B cell (primary cell): ENCODE results near the gene IL17RE. TPM values are rescaled to one million over a fixed set of nuclear protein-coding genes. Genes with fewer than 3 reads are reported as not detected.
"Not testable (repeated sequence)": the region's sequence is repeated elsewhere in the genome, so short reads cannot be mapped to it uniquely, and the experiment has no call there.

Experiments
- ATAC-seq: fragments of 200-7000 bp; cut with Tn5 transposase; one replicate; pipeline ENCODE4 v1.10.0; 2021; ENCODE audit warnings: low read depth, mild to moderate bottlenecking, moderate number of reproducible peaks, moderate library complexity
- CTCF ChIA-PET: fragments of 350-600 bp; sonication (Branson Sonifier 250); formaldehyde crosslinking; loops from one replicate; lab custom pipeline; 2021; ENCODE audit warnings: antibody characterized with exemption, inconsistent platforms; lab: Charles Lee
- POLR2A ChIA-PET: fragments of 350-600 bp; sonication (Branson Sonifier 250); formaldehyde crosslinking; loops from one replicate; lab custom pipeline; 2021; ENCODE audit warnings: antibody characterized with exemption; lab: Charles Lee
- DNase-seq: peaks from one replicate; pipeline ENCODE4 v3.0.0; 2013
- H2AFZ ChIP-seq: 2 replicates; pipeline ENCODE4 v1.6.1; 2012; ENCODE audit warnings: mild to moderate bottlenecking, low read depth, low read length; ENCODE audit not compliant: insufficient read depth, poor library complexity, severe bottlenecking
- H3K27ac ChIP-seq, 2 donors: 1 replicate in 1 of 2; 2 replicates in 1 of 2; pipeline ENCODE4 v1.5.1; 2012 to 2013; ENCODE audit warnings: low read length in 2 of 2, mild to moderate bottlenecking in 2 of 2, moderate library complexity in 1 of 2
- H3K27me3 ChIP-seq, 4 experiments: fragments of 200-600 bp in 1 of 4; sonication (generic) in 1 of 4; replicated peaks in 1 of 4; 1 replicate in 2 of 4; 2 replicates in 2 of 4; pipeline versions ENCODE4 v1.6.1 to v1.7.0; 2013 to 2016; ENCODE audit warnings: low read length in 3 of 4, mild to moderate bottlenecking in 2 of 4, mixed read lengths in 1 of 4, moderate library complexity in 1 of 4; ENCODE audit not compliant: insufficient read depth in 4 of 4, control insufficient read depth in 3 of 4; ENCODE audit errors: control extremely low read depth in 1 of 4
- H3K36me3 ChIP-seq, 2 experiments: replicated peaks in 1 of 2; 1 replicate in 1 of 2; 2 replicates in 1 of 2; pipeline versions ENCODE4 v1.6.1 to v1.7.1; 2013; ENCODE audit warnings: low read length in 1 of 2; ENCODE audit not compliant: insufficient read depth in 2 of 2, control insufficient read depth in 1 of 2; ENCODE audit errors: control extremely low read depth in 1 of 2, extremely low read depth in 1 of 2
- H3K4me1 ChIP-seq, 2 donors: fragments of 200-600 bp in 1 of 2; sonication (generic) in 1 of 2; 1 replicate in 1 of 2; 2 replicates in 1 of 2; pipeline versions ENCODE4 v1.5.1 to v1.6.1; 2013 to 2017; ENCODE audit warnings: low read length in 2 of 2; ENCODE audit not compliant: control insufficient read depth in 2 of 2, insufficient read depth in 2 of 2
- H3K4me2 ChIP-seq: replicated peaks from 2 replicates; pipeline ENCODE3; 2012; ENCODE audit warnings: mild to moderate bottlenecking, low read depth, low read length; ENCODE audit not compliant: poor library complexity, severe bottlenecking
- H3K4me3 ChIP-seq, 5 experiments: fragments of 200-600 bp in 1 of 5; sonication (generic) in 1 of 5; 1 replicate in 3 of 5; 2 replicates in 2 of 5; pipeline versions ENCODE4 v1.5.1 to v1.7.0; 2011 to 2016; ENCODE audit warnings: low read length in 4 of 5, mild to moderate bottlenecking in 4 of 5, low read depth in 2 of 5, control low read depth in 1 of 5, moderate library complexity in 1 of 5; ENCODE audit not compliant: insufficient read depth in 1 of 5; ENCODE audit errors: control extremely low read depth in 1 of 5, extremely low read depth in 1 of 5
- H3K79me2 ChIP-seq: fragments of 200-600 bp; sonication (generic); one replicate; pipeline ENCODE4 v1.6.0; 2016; ENCODE audit warnings: low read length; ENCODE audit not compliant: control insufficient read depth, insufficient read depth
- H3K9ac ChIP-seq: fragments of 200-600 bp; sonication (generic); 2 replicates; pipeline ENCODE4 v1.6.1; 2017; ENCODE audit warnings: mild to moderate bottlenecking, low read length, moderate library complexity
- H3K9me3 ChIP-seq, 3 donors: one replicate each; pipeline versions ENCODE4 v1.6.1 to v1.7.1; 2013; ENCODE audit warnings: low read length in 2 of 3; ENCODE audit not compliant: control insufficient read depth in 2 of 3, insufficient read depth in 1 of 3; ENCODE audit errors: control extremely low read depth in 1 of 3
- H4K20me1 ChIP-seq: 2 replicates; pipeline ENCODE4 v1.6.0; 2012; ENCODE audit warnings: mild to moderate bottlenecking, low read length; ENCODE audit not compliant: insufficient read depth, control insufficient read depth, poor library complexity, severe bottlenecking
- H3K27ac Mint-ChIP-seq: one replicate; pipeline ENCODE4 v1.8.0; 2021; ENCODE audit warnings: mixed read lengths
- H3K27me3 Mint-ChIP-seq: one replicate; pipeline ENCODE4 v1.8.0; 2021; ENCODE audit warnings: mixed read lengths
- H3K4me1 Mint-ChIP-seq: one replicate; pipeline ENCODE4 v1.8.0; 2021; ENCODE audit warnings: mixed read lengths
- H3K4me3 Mint-ChIP-seq: one replicate; pipeline ENCODE4 v1.8.0; 2021; ENCODE audit warnings: mixed read lengths
- H3K9me3 Mint-ChIP-seq: one replicate; pipeline ENCODE4 v1.8.0; 2022; ENCODE audit warnings: mixed read lengths; ENCODE audit not compliant: insufficient read depth
- CTCF ChIP-seq: fragments of 200-600 bp; IDR thresholded peaks from one replicate; pipeline ENCODE4 v1.8.0; 2022; ENCODE audit warnings: antibody characterized with exemption, mild to moderate bottlenecking
- EZH2 ChIP-seq: IDR thresholded peaks from 2 replicates; pipeline ENCODE4 v1.6.1; 2012; ENCODE audit warnings: borderline replicate concordance, low read depth, mild to moderate bottlenecking, moderate library complexity, low read length; ENCODE audit not compliant: insufficient read depth, poor library complexity, severe bottlenecking
- whole genome bisulfite sequencing: methylation state at CpG from one replicate; pipeline ENCODE4 v1.1.5; 2013; ENCODE audit warnings: missing lambda C conversion rate; ENCODE audit not compliant: insufficient coverage; 5-methylcytosine and 5-hydroxymethylcytosine counted together
- intact Hi-C: fragments of 100-400 bp; cut with micrococcal nuclease; formaldehyde crosslinking; loops from one replicate; pipeline ENCODE4 v1.10.0; 2022
- polyA minus RNA-seq: library from RNA; depleted of rRNA, polyadenylated mRNA; stranded (reverse); fragments of >200 nt; gene quantifications from 2 replicates; pipeline ENCODE4 v1.2.3, GENCODE V29; 2012
- polyA plus RNA-seq: library from polyadenylated mRNA; depleted of rRNA; stranded (reverse); fragments of >200 nt; gene quantifications from 2 replicates; pipeline ENCODE4 v1.2.3, GENCODE V29; 2012
- total RNA-seq, 2 donors: library from RNA; stranded (reverse); fragments of 120-200 nt in 1 of 2; gene quantifications; 1 replicate in 1 of 2; 2 replicates in 1 of 2; pipeline versions ENCODE4 v1.2.3 to v1.2.4, GENCODE V29; 2013 to 2022

Gene IL17RE
- total RNA-seq (0.34 TPM in 1 of 2 replicates, not detected in the other), polyA plus RNA-seq (0.37 and 0.48 TPM in 2 replicates), polyA minus RNA-seq (1.1 TPM in 1 of 2 replicates, not detected in the other)
- total RNA-seq (2013): 0.12 TPM

- Mint-ChIP-seq H3K9me3 (no peaks in the 10 kb centered on the region), H3K27me3 (peaks cover 4% of the 10 kb centered on the region), H3K4me3 (no peak within 1 kb of the TSS), H3K4me1 (no peaks in the 10 kb centered on the region), H3K27ac (no peak within 1 kb of the TSS)
- no peak within 1 kb of the TSS for H2AFZ ChIP-seq
- WGBS: 80% methylated on average over 10 of the region's 13 CpGs
- H3K36me3 ChIP-seq: no peaks in the 10 kb centered on the region
- H3K27me3 ChIP-seq: no peaks in the 10 kb centered on the region
- no peak within 1 kb of the TSS for H3K27ac ChIP-seq
- TF ChIP-seq EZH2 (no peak), CTCF (no peak)
- H3K9me3 ChIP-seq: no peaks in the 10 kb centered on the region
- CTCF ChIA-PET: no interaction called here
- no peak within 1 kb of the TSS for H3K9ac ChIP-seq
- intact Hi-C loops: no loop called here
- H3K79me2 ChIP-seq: peaks cover 26% of the 10 kb centered on the region
- POLR2A ChIA-PET: interaction anchor here (0.5 kb wide), 1 partner anchor 74 kb away, joined by 4 read pairs; no protein-coding TSS in a partner anchor
- no peaks in the 10 kb centered on the region for H4K20me1 ChIP-seq
- no peak within 1 kb of the TSS for H3K4me2 ChIP-seq
- no peak for ATAC-seq
- no peak for DNase-seq
- no peak within 1 kb of the TSS for H3K4me3 ChIP-seq
- H3K4me1 ChIP-seq: no peaks in the 10 kb centered on the region
Observed at GRCh38 chr3:9902372-9903237, at the start of gene IL17RE. Gene IL17RE, plus strand, starts transcription at chr3:9902848. Its CDS starts 85 bp downstream, at chr3:9902933.

- H3K79me2 ChIP-seq, DNase-seq, H3K27ac ChIP-seq, H4K20me1 ChIP-seq, H3K27ac Mint-ChIP-seq, H3K9me3 ChIP-seq, H3K27me3 ChIP-seq, H3K4me1 Mint-ChIP-seq, H2AFZ ChIP-seq, CTCF ChIA-PET, ATAC-seq, H3K9ac ChIP-seq, H3K36me3 ChIP-seq, intact Hi-C loops, POLR2A ChIA-PET, H3K4me3 Mint-ChIP-seq, H3K9me3 Mint-ChIP-seq, H3K4me1 ChIP-seq, H3K4me2 ChIP-seq, H3K4me3 ChIP-seq: not testable (repeated sequence)
- H3K27me3 Mint-ChIP-seq: peaks cover 15% of the 10 kb centered on the region
- WGBS: 95% methylated on average over 7 of the region's 11 CpGs
Observed at GRCh38 chr3:9854291-9854940, 48.2 kb upstream of the IL17RE start.
